ENCODE results near the gene EPHB2. TPM values are rescaled to one million over a fixed set of nuclear protein-coding genes. Genes with fewer than 3 reads are reported as not detected.

EPHB2 gene
- total RNA-seq, 1 donor from 2014 or later = 40.3 TPM

- H3K27ac Mint-ChIP-seq = no peak overlapping the region
Observed at GRCh38 chr1:22969304-22969709, 258.7 kb downstream of the EPHB2 start.

GRCh38 chr1:22970096-22970495 lies 259.5 kb downstream of the EPHB2 start:
- peaks cover 42% of the 10 kb centered on the region for H3K27me3 Mint-ChIP-seq
- H3K27ac Mint-ChIP-seq = no peak overlapping the region
- H3K36me3 Mint-ChIP-seq = no peaks in the 10 kb centered on the region
- peaks cover 14% of the 10 kb centered on the region for H3K4me1 Mint-ChIP-seq (ENCODE audit: unreplicated experiment)
- no peak overlapping the region for H3K4me3 Mint-ChIP-seq
- TF ChIP-seq CTCF (conservative IDR thresholded peaks at IDR 0.05) = no peak
- no peak for DNase-seq (ENCODE audit: extremely low spot score, unreplicated experiment)
- H3K9me3 Mint-ChIP-seq = no peaks in the 10 kb centered on the region

More at GRCh38 chr1:22969304-22969709, 258.7 kb downstream of the EPHB2 start:
- H3K36me3 Mint-ChIP-seq = no peaks in the 10 kb centered on the region
- no peak for DNase-seq (ENCODE audit: extremely low spot score, unreplicated experiment)
- no peak for TF ChIP-seq CTCF (conservative IDR thresholded peaks at IDR 0.05)
- H3K27me3 Mint-ChIP-seq = peaks cover 42% of the 10 kb centered on the region
- H3K4me1 Mint-ChIP-seq (ENCODE audit: unreplicated experiment) = peaks cover 14% of the 10 kb centered on the region
- no peak overlapping the region for H3K4me3 Mint-ChIP-seq
- H3K9me3 Mint-ChIP-seq = no peaks in the 10 kb centered on the region

Small RNA genes within 50 kb of the gene (microRNA-seq; reads per million reads assigned to microRNA genes)
- not detected for gene MIR4253
- not detected for gene MIR4684

Other genes with a start within 250 kb of the EPHB2 start
- 0.46 and 3.4 TPM in 2 replicates for gene EPHA8, start 147.3 kb upstream of the EPHB2 start, total RNA-seq (ENCODE audit: low replicate concordance)
- 0.69 TPM in 1 of 2 replicates, not detected in the other for gene C1QA, start 74.2 kb upstream of the EPHB2 start, total RNA-seq (ENCODE audit: low replicate concordance)
- gene C1QC, start 67.2 kb upstream of the EPHB2 start, total RNA-seq (ENCODE audit: low replicate concordance) = not detected in 2 replicates
- not detected in 2 replicates for gene C1QB, start 57.6 kb upstream of the EPHB2 start, total RNA-seq (ENCODE audit: low replicate concordance)

Measured in type B pancreatic cell (in vitro differentiated cells).